Vagina (tissue), 2 donors: Measurements from ENCODE around the gene MAB21L2.

Experiments used
- POLR2A ChIP-seq, 2 donors: fragments of 450-650 bp; IDR thresholded peaks; one replicate each; pipeline ENCODE4 v1.6.1; 2017; ENCODE audit warnings: antibody characterized with exemption in 2 of 2, mild to moderate bottlenecking in 2 of 2, moderate library complexity in 2 of 2
- TF ChIP-seq, protein P1 (sequence below), 3 experiments: fragments of 450-650 bp in 2 of 3; fragments of 200-600 bp in 1 of 3; sonication (generic) in 1 of 3; IDR thresholded peaks; one replicate each; pipeline ENCODE4 v1.5.1; 2017 to 2019; ENCODE audit warnings: antibody characterized with exemption in 3 of 3, mild to moderate bottlenecking in 2 of 3, moderate library complexity in 2 of 3

DNA sequence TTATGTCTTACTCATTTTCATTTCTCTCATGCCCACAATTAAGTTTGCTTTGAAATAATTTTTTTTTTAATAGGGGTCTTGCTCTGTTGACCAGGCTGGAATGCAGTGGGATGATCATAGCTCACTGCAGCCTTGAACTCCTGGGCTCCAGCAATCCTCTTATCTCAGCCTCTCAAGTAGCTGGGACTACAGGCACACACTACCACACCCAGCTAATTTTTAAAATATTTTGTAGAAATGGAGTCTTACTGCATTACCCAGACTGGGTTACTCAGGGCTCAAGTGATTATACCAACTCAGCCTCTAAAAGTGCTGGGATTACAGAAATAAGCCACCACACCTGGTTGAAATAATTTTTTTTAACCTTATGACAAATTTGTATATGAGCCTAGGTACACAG lies 19.2 kb upstream of the MAB21L2 start:
- TF ChIP-seq, protein P1, sequence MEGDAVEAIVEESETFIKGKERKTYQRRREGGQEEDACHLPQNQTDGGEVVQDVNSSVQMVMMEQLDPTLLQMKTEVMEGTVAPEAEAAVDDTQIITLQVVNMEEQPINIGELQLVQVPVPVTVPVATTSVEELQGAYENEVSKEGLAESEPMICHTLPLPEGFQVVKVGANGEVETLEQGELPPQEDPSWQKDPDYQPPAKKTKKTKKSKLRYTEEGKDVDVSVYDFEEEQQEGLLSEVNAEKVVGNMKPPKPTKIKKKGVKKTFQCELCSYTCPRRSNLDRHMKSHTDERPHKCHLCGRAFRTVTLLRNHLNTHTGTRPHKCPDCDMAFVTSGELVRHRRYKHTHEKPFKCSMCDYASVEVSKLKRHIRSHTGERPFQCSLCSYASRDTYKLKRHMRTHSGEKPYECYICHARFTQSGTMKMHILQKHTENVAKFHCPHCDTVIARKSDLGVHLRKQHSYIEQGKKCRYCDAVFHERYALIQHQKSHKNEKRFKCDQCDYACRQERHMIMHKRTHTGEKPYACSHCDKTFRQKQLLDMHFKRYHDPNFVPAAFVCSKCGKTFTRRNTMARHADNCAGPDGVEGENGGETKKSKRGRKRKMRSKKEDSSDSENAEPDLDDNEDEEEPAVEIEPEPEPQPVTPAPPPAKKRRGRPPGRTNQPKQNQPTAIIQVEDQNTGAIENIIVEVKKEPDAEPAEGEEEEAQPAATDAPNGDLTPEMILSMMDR (IDR thresholded peaks at IDR 0.05): no peak
- no peak for TF ChIP-seq POLR2A (IDR thresholded peaks at IDR 0.05)
